H9 (cell line): Measurements from ENCODE around the gene PIP5KL1. TPM values are rescaled to one million over a fixed set of nuclear protein-coding genes. Genes with fewer than 3 reads are reported as not detected.

Experiments
- DNase-seq: peaks from one replicate; pipeline ENCODE4 v3.0.0-alpha.2; 2017
- H2AFZ ChIP-seq: one replicate; pipeline ENCODE4 v1.6.1; 2013; ENCODE audit warnings: mild to moderate bottlenecking, low read length, control low read depth, moderate library complexity
- H2AK5ac ChIP-seq: 2 replicates; pipeline ENCODE4 v1.6.1; 2013; ENCODE audit warnings: low read length, control low read depth, mixed read lengths; ENCODE audit not compliant: insufficient read length
- H2BK120ac ChIP-seq: one replicate; pipeline ENCODE4 v1.6.1; 2013; ENCODE audit warnings: low read depth, mild to moderate bottlenecking, low read length, control low read depth, inconsistent platforms; ENCODE audit not compliant: poor library complexity, severe bottlenecking
- H2BK12ac ChIP-seq: 2 replicates; pipeline ENCODE4 v1.6.1; 2013; ENCODE audit warnings: low read length, control low read depth, mixed read lengths, low read depth; ENCODE audit not compliant: insufficient read length
- H2BK15ac ChIP-seq: 2 replicates; pipeline ENCODE4 v1.6.1; 2013; ENCODE audit warnings: low read depth, low read length, control low read depth
- H2BK20ac ChIP-seq: one replicate; pipeline ENCODE4 v1.6.1; 2013; ENCODE audit warnings: low read depth, mild to moderate bottlenecking, low read length, control low read depth, inconsistent platforms; ENCODE audit not compliant: poor library complexity, severe bottlenecking
- H2BK5ac ChIP-seq: 2 replicates; pipeline ENCODE4 v1.6.1; 2013; ENCODE audit warnings: low read length, control low read depth, mixed read lengths; ENCODE audit not compliant: insufficient read length
- H3K14ac ChIP-seq: 2 replicates; pipeline ENCODE4 v1.6.1; 2013; ENCODE audit warnings: low read length, control low read depth; ENCODE audit not compliant: insufficient read depth
- H3K18ac ChIP-seq: 2 replicates; pipeline ENCODE4 v1.6.1; 2013; ENCODE audit warnings: low read depth, mild to moderate bottlenecking, mixed read lengths, low read length, control low read depth; ENCODE audit not compliant: insufficient read length
- H3K23ac ChIP-seq: 2 replicates; pipeline ENCODE4 v1.6.1; 2013; ENCODE audit warnings: low read length, control low read depth, mixed read lengths, low read depth; ENCODE audit not compliant: insufficient read length
- H3K23me2 ChIP-seq: 2 replicates; pipeline ENCODE4 v1.6.1; 2013; ENCODE audit warnings: low read depth, mild to moderate bottlenecking, mixed read lengths, low read length, control low read depth; ENCODE audit not compliant: insufficient read length, poor library complexity, severe bottlenecking
- H3K27ac ChIP-seq: 2 replicates; pipeline ENCODE4 v1.5.1; 2013; ENCODE audit warnings: low read length, control low read depth, mixed read lengths, low read depth; ENCODE audit not compliant: insufficient read length
- H3K27me3 ChIP-seq: 2 replicates; pipeline ENCODE4 v1.6.1; 2013; ENCODE audit warnings: low read length, control low read depth, inconsistent platforms; ENCODE audit not compliant: insufficient read depth
- H3K4ac ChIP-seq: 2 replicates; pipeline ENCODE4 v1.6.1; 2013; ENCODE audit warnings: low read depth, mild to moderate bottlenecking, control low read depth, inconsistent platforms, low read length, moderate library complexity
- H3K4me1 ChIP-seq: 2 replicates; pipeline ENCODE4 v1.6.1; 2013; ENCODE audit warnings: low read length, control low read depth, inconsistent platforms; ENCODE audit not compliant: insufficient read depth
- H3K4me2 ChIP-seq: 2 replicates; pipeline ENCODE4 v1.6.1; 2013; ENCODE audit warnings: low read length, control low read depth, mixed read lengths; ENCODE audit not compliant: insufficient read length, insufficient read depth
- H3K56ac ChIP-seq: 2 replicates; pipeline ENCODE4 v1.6.1; 2013; ENCODE audit warnings: low read depth, mild to moderate bottlenecking, mixed read lengths, low read length, control low read depth; ENCODE audit not compliant: insufficient read length
- H3K79me1 ChIP-seq: 2 replicates; pipeline ENCODE4 v1.6.1; 2013; ENCODE audit warnings: low read depth, mild to moderate bottlenecking, moderate library complexity, low read length, control low read depth, inconsistent platforms; ENCODE audit not compliant: insufficient read depth, poor library complexity, severe bottlenecking
- H3K79me2 ChIP-seq: 2 replicates; pipeline ENCODE4 v1.6.1; 2013; ENCODE audit warnings: low read length, control low read depth, inconsistent platforms; ENCODE audit not compliant: insufficient read depth
- H3K9ac ChIP-seq: 2 replicates; pipeline ENCODE4 v1.6.1; 2013; ENCODE audit warnings: low read length, control low read depth, mixed read lengths; ENCODE audit not compliant: insufficient read length; ENCODE audit errors: extremely low read depth
- H3K9me3 ChIP-seq: one replicate; pipeline ENCODE4 v1.6.1; 2013; ENCODE audit warnings: low read depth, low read length, inconsistent platforms; ENCODE audit not compliant: control insufficient read depth
- H3T11ph ChIP-seq: one replicate; pipeline ENCODE4 v1.6.1; 2013; ENCODE audit warnings: mild to moderate bottlenecking, low read length, control low read depth, inconsistent platforms
- H4K20me1 ChIP-seq: one replicate; pipeline ENCODE4 v1.6.1; 2013; ENCODE audit not compliant: control insufficient read depth, insufficient read length, insufficient read depth
- H4K5ac ChIP-seq: 2 replicates; pipeline ENCODE4 v1.6.1; 2013; ENCODE audit warnings: low read depth, mild to moderate bottlenecking, mixed read lengths, low read length, control low read depth; ENCODE audit not compliant: insufficient read length
- H4K8ac ChIP-seq: replicated peaks from 2 replicates; pipeline ENCODE4 v1.6.1; 2013; ENCODE audit warnings: low read length, control low read depth, mixed read lengths, low read depth; ENCODE audit not compliant: insufficient read length
- H4K91ac ChIP-seq: 2 replicates; pipeline ENCODE4 v1.6.1; 2013; ENCODE audit warnings: low read depth, mild to moderate bottlenecking, moderate library complexity, mixed read lengths, low read length, control low read depth; ENCODE audit not compliant: insufficient read length
- H3K27ac Mint-ChIP-seq, 3 experiments: 2 replicates in 2 of 3; 3 replicates in 1 of 3; pipeline ENCODE4 v1.8.0; 2020 to 2021; ENCODE audit warnings: mixed read lengths in 3 of 3, mild to moderate bottlenecking in 1 of 3, moderate library complexity in 1 of 3
- H3K27me3 Mint-ChIP-seq: 2 replicates; pipeline ENCODE4 v1.8.0; 2021; ENCODE audit warnings: low read depth, mild to moderate bottlenecking, moderate library complexity, mixed read lengths
- H3K36me3 Mint-ChIP-seq, 3 experiments: 2 replicates in 2 of 3; 3 replicates in 1 of 3; pipeline ENCODE4 v1.8.0; 2020 to 2021; ENCODE audit warnings: low read depth in 3 of 3, mixed read lengths in 3 of 3; ENCODE audit not compliant: insufficient read depth in 1 of 3
- H3K4me1 Mint-ChIP-seq, 2 experiments: 2 replicates each; pipeline ENCODE4 v1.8.0; 2020; ENCODE audit warnings: mixed read lengths in 2 of 2
- H3K4me3 Mint-ChIP-seq, 2 experiments: 2 replicates in 1 of 2; 3 replicates in 1 of 2; pipeline ENCODE4 v1.8.0; 2020 to 2021; ENCODE audit warnings: mild to moderate bottlenecking in 2 of 2, mixed read lengths in 2 of 2, moderate library complexity in 1 of 2
- H3K9me3 Mint-ChIP-seq, 2 experiments: 2 replicates in 1 of 2; 3 replicates in 1 of 2; pipeline ENCODE4 v1.8.0; 2020; ENCODE audit warnings: mild to moderate bottlenecking in 2 of 2, mixed read lengths in 2 of 2, moderate library complexity in 1 of 2
- WGBS: extraction: QIAGEN DNeasy Blood & Tissue Kit; methylation state at CpG from one replicate; pipeline ENCODE4 v1.1.7; 2013; ENCODE audit warnings: missing lambda C conversion rate, low lambda C conversion rate, mixed read lengths; ENCODE audit not compliant: insufficient read length; ENCODE audit errors: extremely low coverage; 5-methylcytosine and 5-hydroxymethylcytosine counted together
- total RNA-seq: library from RNA; stranded (reverse); gene quantifications from 2 replicates; pipeline ENCODE4 v1.2.1, GENCODE V29; 2021
- TF ChIP-seq, protein P1 (sequence below): fragments of 200-600 bp; sonication (generic); conservative IDR thresholded peaks from 3 replicates; pipeline ENCODE4 v1.8.0; 2021; ENCODE audit warnings: antibody characterized with exemption, mild to moderate bottlenecking

The PIP5KL1 gene
- total RNA-seq, 1 experiment from 2014 or later: 11.6 TPM

DNA sequence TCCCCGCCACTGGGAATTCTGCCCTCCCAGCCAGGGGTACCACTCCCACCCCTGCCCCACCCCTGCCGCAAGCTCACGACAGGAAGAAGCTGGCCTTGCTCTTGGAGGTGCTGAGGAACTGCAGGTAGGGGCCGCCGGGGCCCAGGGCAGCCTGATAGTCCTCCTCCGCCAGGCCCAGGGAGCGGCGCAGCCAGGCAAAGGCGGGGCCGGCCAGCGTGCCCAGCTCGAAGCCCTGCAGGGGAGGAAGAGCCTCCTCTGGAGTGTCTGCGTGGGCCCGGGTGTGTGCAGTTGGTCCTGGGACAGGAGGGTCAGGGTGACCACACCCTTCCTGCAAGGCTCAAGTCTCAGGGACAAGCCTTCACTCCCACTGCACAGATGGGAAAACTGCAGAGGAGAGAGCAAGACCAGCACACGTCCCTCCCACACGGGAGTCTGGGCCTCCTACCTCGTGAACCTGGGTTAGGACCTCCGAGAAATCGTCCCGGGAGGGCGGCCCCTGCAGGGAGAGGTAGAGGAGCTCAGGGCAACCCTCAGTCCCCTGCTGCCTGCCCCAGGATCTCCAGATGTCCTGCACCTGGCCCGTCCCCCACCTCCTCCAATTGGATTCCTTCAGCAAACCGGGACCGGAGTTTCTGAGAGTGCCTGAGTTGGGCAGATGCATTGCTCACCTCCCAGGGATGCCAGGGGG, 2.4 kb downstream of the PIP5KL1 start:
- no peak overlapping the region for H4K91ac ChIP-seq
- no peak overlapping the region for H2BK5ac ChIP-seq
- no peak overlapping the region for H3K27ac ChIP-seq
- no peak overlapping the region for H3K18ac ChIP-seq
- H3K4me2 ChIP-seq: peak overlapping the region; percentile 93
- no peaks in the 10 kb centered on the region for H3K27me3 ChIP-seq
- Mint-ChIP-seq H3K4me1 (peaks cover 21 to 34% of the 10 kb centered on the region in 2 experiments), H3K27ac (peak overlapping the region in 1 of 3 experiments; percentile 72; a peak in 2 of 7 replicates), H3K9me3 (no peaks in the 10 kb centered on the region), H3K36me3 (peaks cover 2 to 6% (median 6%) of the 10 kb centered on the region in 3 experiments; a peak in 5 of 7 replicates), H3K4me3 (peak overlapping the region; percentile 92 to 97), H3K27me3 (peaks cover 28% of the 10 kb centered on the region)
- TF ChIP-seq, protein P1, sequence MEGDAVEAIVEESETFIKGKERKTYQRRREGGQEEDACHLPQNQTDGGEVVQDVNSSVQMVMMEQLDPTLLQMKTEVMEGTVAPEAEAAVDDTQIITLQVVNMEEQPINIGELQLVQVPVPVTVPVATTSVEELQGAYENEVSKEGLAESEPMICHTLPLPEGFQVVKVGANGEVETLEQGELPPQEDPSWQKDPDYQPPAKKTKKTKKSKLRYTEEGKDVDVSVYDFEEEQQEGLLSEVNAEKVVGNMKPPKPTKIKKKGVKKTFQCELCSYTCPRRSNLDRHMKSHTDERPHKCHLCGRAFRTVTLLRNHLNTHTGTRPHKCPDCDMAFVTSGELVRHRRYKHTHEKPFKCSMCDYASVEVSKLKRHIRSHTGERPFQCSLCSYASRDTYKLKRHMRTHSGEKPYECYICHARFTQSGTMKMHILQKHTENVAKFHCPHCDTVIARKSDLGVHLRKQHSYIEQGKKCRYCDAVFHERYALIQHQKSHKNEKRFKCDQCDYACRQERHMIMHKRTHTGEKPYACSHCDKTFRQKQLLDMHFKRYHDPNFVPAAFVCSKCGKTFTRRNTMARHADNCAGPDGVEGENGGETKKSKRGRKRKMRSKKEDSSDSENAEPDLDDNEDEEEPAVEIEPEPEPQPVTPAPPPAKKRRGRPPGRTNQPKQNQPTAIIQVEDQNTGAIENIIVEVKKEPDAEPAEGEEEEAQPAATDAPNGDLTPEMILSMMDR: no peak
- H3K23me2 ChIP-seq: peaks cover 16% of the 10 kb centered on the region
- DNase-seq: peak; percentile 55
- H4K20me1 ChIP-seq: no peaks in the 10 kb centered on the region
- H4K8ac ChIP-seq: no peak overlapping the region
- H3K4me1 ChIP-seq: peaks cover 2% of the 10 kb centered on the region; the same call in 1 of the 2 replicates
- H2BK15ac ChIP-seq: no peak overlapping the region
- H2BK12ac ChIP-seq: no peak overlapping the region
- H3K4ac ChIP-seq: no peak overlapping the region
- H2AFZ ChIP-seq: no peak overlapping the region
- H2BK20ac ChIP-seq: no peak overlapping the region
- WGBS: no CpG with 5 or more reads among the region's 24 CpGs
- no peak overlapping the region for H2AK5ac ChIP-seq
- no peak overlapping the region for H3K23ac ChIP-seq
- H2BK120ac ChIP-seq: no peak overlapping the region
- no peak overlapping the region for H3T11ph ChIP-seq
- H4K5ac ChIP-seq: no peak overlapping the region
- no peaks in the 10 kb centered on the region for H3K79me2 ChIP-seq
- no peak overlapping the region for H3K56ac ChIP-seq
- no peaks in the 10 kb centered on the region for H3K79me1 ChIP-seq
- H3K9me3 ChIP-seq: no peaks in the 10 kb centered on the region
- peak overlapping the region; percentile 4; the same call in 1 of the 2 replicates for H3K14ac ChIP-seq
- peak overlapping the region; percentile 5 for H3K9ac ChIP-seq
